Stimulated activated naive CD4-positive, alpha-beta T cell (primary cell): ENCODE data around the gene EPHA6.

Source experiments
- DNase-seq, 6 experiments: peaks; one replicate each; lab custom pipeline; 2025; lab: John Stamatoyannopoulos, UW

Gene EPHA6

GRCh38 chr3:97706226-97706625 is 891.8 kb downstream of the EPHA6 start:
- DNase-seq: no peak

GRCh38 chr3:97711654-97712053 is 897.3 kb downstream of the EPHA6 start:
- DNase-seq: no peak

GRCh38 chr3:97712919-97713318 is 898.5 kb downstream of the EPHA6 start:
- no peak for DNase-seq

GRCh38 chr3:97713634-97714033 is 899.2 kb downstream of the EPHA6 start:
- no peak for DNase-seq

GRCh38 chr3:97719156-97719821 is 904.9 kb downstream of the EPHA6 start:
- peak; percentile 1 to 62 (median 20) for DNase-seq

- DNase-seq: no peak
Measured at GRCh38 chr3:97720417-97720816, 906.0 kb downstream of the EPHA6 start.

GRCh38 chr3:97721446-97721845 is 907.1 kb downstream of the EPHA6 start:
- DNase-seq: no peak

- no peak for DNase-seq
Measured at GRCh38 chr3:97736928-97737327, 922.5 kb downstream of the EPHA6 start.

- DNase-seq: no peak
Measured at GRCh38 chr3:97738761-97739160, 924.4 kb downstream of the EPHA6 start.

GRCh38 chr3:97742036-97742435 is 927.6 kb downstream of the EPHA6 start:
- no peak for DNase-seq

- no peak for DNase-seq
Measured at GRCh38 chr3:97744289-97744688, 929.9 kb downstream of the EPHA6 start.

GRCh38 chr3:97763586-97764406 is 949.4 kb downstream of the EPHA6 start:
- no peak for DNase-seq

- DNase-seq: peak; percentile 51 to 88 (median 69)
Measured at GRCh38 chr3:97764407-97765238, 950.2 kb downstream of the EPHA6 start, which contains the start of gene ARL6. Gene ARL6, plus strand, starts transcription at chr3:97764758. Its CDS starts 3,350 bp downstream, at chr3:97768108.

- no peak for DNase-seq
Measured at GRCh38 chr3:97765336-97765735, 950.9 kb downstream of the EPHA6 start.

GRCh38 chr3:97772926-97773325 is 958.5 kb downstream of the EPHA6 start:
- DNase-seq: no peak

- DNase-seq: no peak
Measured at GRCh38 chr3:97778152-97778551, 963.8 kb downstream of the EPHA6 start.

GRCh38 chr3:97793420-97794019 is 979.1 kb downstream of the EPHA6 start:
- peak in 3 of 6 experiments; percentile 18 to 67 (median 57) for DNase-seq

GRCh38 chr3:97795951-97796350 is 981.6 kb downstream of the EPHA6 start:
- no peak for DNase-seq
